ENCODE data around the gene FAM120A. TPM values are rescaled to one million over a fixed set of nuclear protein-coding genes. Genes with fewer than 3 reads are reported as not detected.
A peak's percentile ranks its signal among the peaks of the same experiment; 100 is the strongest.

FAM120A gene
- total RNA-seq, 2 experiments from 2014 or later = 116 to 117 TPM

DNA sequence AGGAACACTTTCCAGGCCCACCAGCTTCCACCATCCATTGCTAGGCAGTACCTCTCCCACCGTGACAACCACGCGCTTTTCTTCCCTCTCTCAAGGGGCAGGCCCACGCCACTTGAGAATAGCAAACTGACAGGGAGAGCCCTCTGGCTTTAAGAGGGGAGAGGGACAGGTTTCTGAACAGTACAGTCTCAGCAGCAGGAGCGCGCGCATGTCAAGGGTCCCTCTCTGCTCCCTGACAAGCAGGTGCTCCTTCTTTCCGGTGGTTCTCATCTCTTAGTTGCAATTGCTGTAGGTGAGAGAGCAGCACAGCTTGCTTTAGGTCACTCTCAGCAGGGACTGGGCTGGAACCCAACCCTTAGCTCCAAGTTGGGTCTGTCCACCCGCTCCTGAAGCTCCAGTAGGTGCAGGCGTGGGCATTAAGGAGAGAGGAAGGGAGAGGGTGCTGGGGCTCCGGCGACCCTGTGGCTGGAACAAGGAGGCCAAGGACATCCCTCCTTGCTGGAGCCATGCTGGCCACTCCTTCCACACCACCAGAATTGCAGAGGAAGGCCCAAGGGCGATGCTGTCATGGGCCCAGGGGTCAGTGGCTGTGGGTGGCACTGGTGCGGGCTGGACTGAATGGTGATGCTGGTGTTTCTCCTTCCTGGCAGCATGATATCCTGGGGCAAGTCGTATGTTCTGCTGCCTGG is 115.9 kb downstream of the FAM120A start:
- no peak for ATAC-seq (ENCODE audit: low read depth)
- Mint-ChIP-seq H3K9me3 (peaks cover 10% of the 10 kb centered on the region), H3K27ac (peak overlapping the region; percentile 92), H3K4me3 (peak overlapping the region; percentile 89), H3K27me3 (no peaks in the 10 kb centered on the region), H3K4me1 (peaks cover 9% of the 10 kb centered on the region), H3K36me3 (peaks cover 11% of the 10 kb centered on the region)
- POLR2A ChIA-PET = interaction anchor here (0.5 to 2.3 kb wide), 11 partner anchors 8 to 612 kb away, joined by 3 to 31 read pairs (median 5); partner anchors contain the start of genes FAM120AOS and PHF2
- no peak for DNase-seq

DNA sequence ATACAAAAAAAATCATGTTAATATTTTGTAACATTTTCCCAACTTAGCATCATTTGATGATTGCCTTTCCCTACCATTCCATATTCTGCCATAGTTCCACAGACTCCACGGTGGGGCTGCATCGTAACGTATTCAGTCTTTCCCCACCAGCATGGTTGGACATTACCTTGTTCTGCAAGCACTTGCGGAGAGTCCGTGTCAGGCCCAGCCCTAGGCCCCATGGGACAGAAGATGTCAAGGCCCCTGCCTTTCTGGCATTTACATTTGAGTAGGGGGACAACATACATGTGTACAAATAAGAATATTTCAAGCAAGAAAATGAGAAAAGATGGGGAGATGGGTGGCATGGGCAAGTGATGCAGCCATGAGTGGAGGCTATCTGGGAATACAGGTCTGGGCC is 116.7 kb downstream of the FAM120A start:
- POLR2A ChIA-PET = no interaction called here
- H3K4me1 Mint-ChIP-seq = peaks cover 9% of the 10 kb centered on the region
- no peak overlapping the region for H3K27ac Mint-ChIP-seq
- no peak for ATAC-seq (ENCODE audit: low read depth)
- no peak for DNase-seq
- H3K36me3 Mint-ChIP-seq = peaks cover 11% of the 10 kb centered on the region
- peaks cover 10% of the 10 kb centered on the region for H3K9me3 Mint-ChIP-seq
- no peaks in the 10 kb centered on the region for H3K27me3 Mint-ChIP-seq
- no peak overlapping the region for H3K4me3 Mint-ChIP-seq

DNA sequence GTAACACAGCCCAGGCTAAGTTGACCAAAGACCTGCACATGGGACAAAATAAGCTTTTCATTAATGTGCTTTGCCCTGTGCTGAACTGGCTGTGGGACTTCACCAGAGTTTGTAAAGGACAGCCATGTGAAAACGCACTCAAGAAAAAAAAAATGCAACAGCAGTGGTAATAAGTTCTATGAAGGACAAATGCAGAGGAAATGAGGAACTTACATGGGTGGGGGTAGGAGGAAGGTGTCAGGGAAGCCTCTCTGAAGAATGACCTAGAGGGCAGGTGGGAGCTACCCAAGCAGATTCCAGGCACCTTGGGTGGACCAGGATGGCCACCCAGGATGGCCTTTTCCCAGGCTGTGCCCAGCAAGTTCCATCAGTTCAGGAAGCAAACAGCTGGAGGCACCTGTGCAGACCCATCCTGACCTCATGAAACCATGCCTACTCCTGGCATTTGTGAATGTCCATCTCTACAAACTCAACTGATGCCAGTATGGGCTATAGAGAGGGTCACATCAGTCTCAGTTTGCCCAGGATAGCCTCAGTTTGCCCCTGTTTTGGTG is 118.2 kb downstream of the FAM120A start:
- Mint-ChIP-seq H3K27ac (no peak overlapping the region), H3K27me3 (no peaks in the 10 kb centered on the region), H3K4me1 (peaks cover 11% of the 10 kb centered on the region), H3K4me3 (no peak overlapping the region), H3K9me3 (peaks cover 10% of the 10 kb centered on the region), H3K36me3 (peaks cover 9% of the 10 kb centered on the region)
- ATAC-seq (ENCODE audit: low read depth) (no peak), DNase-seq (no peak)
- POLR2A ChIA-PET = no interaction called here

DNA sequence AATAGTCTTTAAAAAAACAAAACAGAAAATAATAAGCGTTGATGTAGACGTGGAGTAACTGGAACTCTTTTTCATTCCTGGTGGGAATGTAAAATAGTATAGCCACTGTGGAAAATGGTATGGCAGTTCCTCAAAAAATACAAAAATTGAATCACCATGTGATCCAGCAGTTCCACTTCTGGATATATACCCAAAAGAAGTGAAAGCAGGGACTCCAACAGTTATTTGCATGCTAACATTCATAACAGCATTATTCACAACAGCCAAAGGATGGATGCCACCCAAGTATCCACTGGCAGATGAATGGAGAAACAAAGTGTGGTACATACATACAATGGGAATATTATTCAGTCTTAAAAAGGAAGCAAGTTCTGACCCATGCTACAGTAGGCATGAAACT is 120.7 kb downstream of the FAM120A start:
- H3K4me3 Mint-ChIP-seq = no peak overlapping the region
- no peaks in the 10 kb centered on the region for H3K27me3 Mint-ChIP-seq
- ATAC-seq (ENCODE audit: low read depth) = no peak
- no peak overlapping the region for H3K27ac Mint-ChIP-seq
- peaks cover 9% of the 10 kb centered on the region for H3K36me3 Mint-ChIP-seq
- peaks cover 8% of the 10 kb centered on the region for H3K4me1 Mint-ChIP-seq
- no peak for DNase-seq
- POLR2A ChIA-PET = no interaction called here
- peaks cover 10% of the 10 kb centered on the region for H3K9me3 Mint-ChIP-seq

DNA sequence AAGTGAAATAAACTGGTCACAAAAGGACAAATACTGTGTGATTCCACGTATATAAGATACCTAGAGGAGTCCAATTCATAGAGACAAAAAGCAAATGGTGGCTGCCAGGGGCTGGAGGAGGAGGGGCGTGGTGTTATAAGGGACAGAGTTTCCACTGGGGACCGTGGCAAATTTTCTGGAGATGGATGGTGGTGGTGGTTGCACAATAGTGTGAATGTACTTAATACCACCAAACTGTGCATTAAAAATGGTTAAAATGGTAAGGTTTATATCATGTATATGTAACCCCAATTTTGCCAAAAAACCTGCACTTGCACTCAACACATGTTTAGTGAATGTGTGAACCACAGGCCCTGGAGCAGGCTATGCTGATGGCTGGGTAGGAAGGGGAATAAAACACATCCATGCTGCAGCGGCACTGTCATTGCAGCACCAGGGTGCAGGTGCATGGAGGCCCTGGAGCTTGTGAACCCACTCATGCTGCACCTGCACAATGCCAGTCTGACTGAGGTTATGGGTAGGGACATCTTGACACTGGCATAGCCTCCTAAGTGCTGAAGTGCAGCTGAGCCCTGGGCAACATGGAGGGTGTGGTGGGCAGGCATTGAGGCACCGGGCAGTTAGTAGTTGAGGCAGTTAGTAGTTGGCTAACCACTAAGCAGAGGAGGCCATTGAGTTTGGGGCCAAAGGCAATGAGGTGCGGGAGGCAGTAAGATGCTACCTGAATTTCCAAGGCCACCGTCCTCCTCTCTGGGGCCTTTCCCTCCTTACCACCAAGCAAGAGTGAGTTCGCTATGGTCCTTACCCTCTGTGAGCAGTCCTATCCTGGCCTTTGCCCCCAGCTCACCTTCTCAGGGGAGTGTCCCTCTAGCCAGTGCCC is 121.4 kb downstream of the FAM120A start:
- H3K27ac Mint-ChIP-seq = no peak overlapping the region
- H3K27me3 Mint-ChIP-seq = no peaks in the 10 kb centered on the region
- H3K36me3 Mint-ChIP-seq = peaks cover 12% of the 10 kb centered on the region
- H3K4me1 Mint-ChIP-seq = peaks cover 9% of the 10 kb centered on the region
- no peak overlapping the region for H3K4me3 Mint-ChIP-seq
- peaks cover 10% of the 10 kb centered on the region for H3K9me3 Mint-ChIP-seq
- ATAC-seq (ENCODE audit: low read depth) (no peak), DNase-seq (peak; percentile 24)
- POLR2A ChIA-PET = interaction anchor here (0.7 kb wide), 1 partner anchor 592 kb away, joined by 7 read pairs; no protein-coding TSS in a partner anchor

DNA sequence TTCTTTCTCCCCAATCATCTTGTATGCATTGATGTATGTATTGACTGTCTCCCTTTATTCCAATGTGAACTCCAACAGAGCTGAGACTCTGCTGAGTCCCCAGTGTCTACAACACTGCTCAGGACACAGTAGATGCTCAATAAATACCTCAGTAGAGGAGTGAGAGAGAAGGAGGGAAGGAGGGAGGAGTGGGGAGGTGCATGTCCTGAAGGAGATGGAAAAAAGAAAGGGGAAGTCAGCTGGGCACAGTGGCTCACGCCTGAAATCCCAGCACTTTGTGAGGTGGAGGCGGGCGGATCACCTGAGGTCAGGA is 122.0 kb downstream of the FAM120A start:
- peaks cover 11% of the 10 kb centered on the region for H3K4me1 Mint-ChIP-seq
- no peaks in the 10 kb centered on the region for H3K27me3 Mint-ChIP-seq
- H3K9me3 Mint-ChIP-seq = peaks cover 10% of the 10 kb centered on the region
- POLR2A ChIA-PET = interaction anchor here (0.7 kb wide), 1 partner anchor 591 kb away, joined by 7 read pairs; no protein-coding TSS in a partner anchor
- peaks cover 12% of the 10 kb centered on the region for H3K36me3 Mint-ChIP-seq
- DNase-seq = peak; percentile 5
- H3K27ac Mint-ChIP-seq = no peak overlapping the region
- H3K4me3 Mint-ChIP-seq = no peak overlapping the region
- ATAC-seq (ENCODE audit: low read depth) = no peak

DNA sequence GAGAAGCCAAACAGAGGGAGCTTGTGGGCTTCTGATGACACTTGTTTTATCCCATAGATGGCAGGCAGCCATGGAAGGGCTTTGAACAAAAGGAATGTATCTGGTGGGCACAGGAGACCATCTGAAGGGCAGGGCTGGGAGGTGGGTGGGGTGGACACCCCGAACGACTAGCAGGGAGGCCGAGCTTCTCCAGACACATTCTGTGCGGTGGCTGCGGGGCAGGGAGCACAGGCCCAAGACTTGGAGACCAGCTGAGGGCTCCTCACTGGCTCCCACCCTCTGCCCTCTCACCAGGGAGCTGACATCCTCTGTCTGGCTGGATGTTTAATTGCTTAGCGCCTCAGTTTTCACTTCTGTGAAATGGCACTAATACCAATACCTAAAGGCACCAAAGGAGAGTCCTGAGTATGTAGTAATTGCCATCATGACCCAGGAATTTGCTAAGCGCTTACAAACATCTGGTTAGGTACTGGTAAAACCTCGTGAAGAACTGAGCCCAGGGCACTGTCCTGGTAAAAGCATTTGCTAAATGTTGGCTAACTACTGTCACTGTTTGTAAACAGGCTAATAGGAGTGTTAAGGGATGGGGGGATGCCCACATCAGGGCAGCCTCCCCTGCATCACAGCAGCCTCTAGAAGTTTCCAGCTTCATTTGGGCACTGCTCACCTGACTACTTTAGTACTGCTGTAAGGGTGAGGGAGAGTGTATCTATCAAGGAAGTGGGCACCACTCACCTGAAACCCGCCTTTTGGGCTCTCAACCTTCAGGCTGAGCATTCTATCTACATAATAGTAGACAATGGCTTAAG is 122.8 kb downstream of the FAM120A start:
- H3K4me3 Mint-ChIP-seq = no peak overlapping the region
- H3K9me3 Mint-ChIP-seq = peaks cover 10% of the 10 kb centered on the region
- no peak overlapping the region for H3K27ac Mint-ChIP-seq
- H3K4me1 Mint-ChIP-seq = peaks cover 11% of the 10 kb centered on the region
- H3K27me3 Mint-ChIP-seq = no peaks in the 10 kb centered on the region
- DNase-seq (peak; percentile 16), ATAC-seq (ENCODE audit: low read depth) (no peak)
- H3K36me3 Mint-ChIP-seq = peaks cover 12% of the 10 kb centered on the region
- POLR2A ChIA-PET = interaction anchor here (0.6 to 2.1 kb wide), 4 partner anchors 8 to 1567 kb away, joined by 3 to 31 read pairs (median 6); no protein-coding TSS in a partner anchor

DNA sequence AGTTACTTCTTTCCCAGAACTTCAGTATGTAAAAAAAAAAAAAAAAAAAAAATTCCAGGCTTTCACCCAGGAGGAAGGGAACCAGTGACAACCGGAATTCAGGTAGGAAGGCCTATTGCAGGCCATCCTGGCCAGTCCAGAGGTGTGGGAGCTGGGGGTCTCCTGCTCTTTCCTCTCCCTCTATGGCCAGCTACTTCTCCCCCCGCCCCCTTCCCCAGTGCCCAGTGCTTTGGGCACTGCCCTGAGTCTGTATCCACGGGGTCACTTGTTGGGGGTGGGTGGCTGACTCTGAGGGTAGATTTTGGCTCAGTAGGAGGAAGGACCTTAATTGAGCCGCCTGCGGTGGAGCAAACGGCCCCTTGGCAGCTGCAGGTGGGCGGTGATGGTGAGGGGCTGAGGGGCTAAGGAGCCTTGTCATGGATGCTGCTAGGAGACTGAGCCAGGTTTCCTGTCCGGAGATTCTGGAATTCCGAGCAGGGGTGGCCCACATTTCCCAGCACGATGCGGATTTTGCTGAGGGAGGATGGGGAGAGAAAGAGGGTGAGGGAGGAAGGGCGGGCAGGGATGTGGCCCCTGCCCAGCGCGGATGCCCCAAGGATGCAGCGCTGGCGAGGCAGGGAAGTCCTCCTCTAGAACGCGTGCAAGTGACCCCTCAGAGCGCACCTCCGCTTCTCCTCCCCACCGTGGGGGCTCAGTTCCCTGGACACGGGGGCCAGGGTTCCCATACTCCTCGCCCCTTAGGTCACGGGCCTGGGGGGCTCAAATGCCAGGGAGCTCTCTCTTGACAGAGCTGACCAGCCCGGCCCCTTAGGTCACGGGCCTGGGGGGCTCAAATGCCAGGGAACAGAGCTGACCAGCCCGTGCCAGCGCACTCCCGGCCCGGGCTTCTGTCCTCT is 123.7 kb downstream of the FAM120A start:
- Mint-ChIP-seq H3K27me3 (no peaks in the 10 kb centered on the region), H3K9me3 (peaks cover 10% of the 10 kb centered on the region), H3K4me1 (peaks cover 14% of the 10 kb centered on the region), H3K36me3 (peaks cover 10% of the 10 kb centered on the region), H3K27ac (peak overlapping the region; percentile 90), H3K4me3 (peak overlapping the region; percentile 90)
- no peak for ATAC-seq (ENCODE audit: low read depth)
- POLR2A ChIA-PET = interaction anchor here (0.9 to 2.1 kb wide), 5 partner anchors 8 to 621 kb away, joined by 3 to 31 read pairs (median 3); partner anchors contain the start of genes FAM120A and FAM120AOS
- DNase-seq = peak; percentile 26

DNA sequence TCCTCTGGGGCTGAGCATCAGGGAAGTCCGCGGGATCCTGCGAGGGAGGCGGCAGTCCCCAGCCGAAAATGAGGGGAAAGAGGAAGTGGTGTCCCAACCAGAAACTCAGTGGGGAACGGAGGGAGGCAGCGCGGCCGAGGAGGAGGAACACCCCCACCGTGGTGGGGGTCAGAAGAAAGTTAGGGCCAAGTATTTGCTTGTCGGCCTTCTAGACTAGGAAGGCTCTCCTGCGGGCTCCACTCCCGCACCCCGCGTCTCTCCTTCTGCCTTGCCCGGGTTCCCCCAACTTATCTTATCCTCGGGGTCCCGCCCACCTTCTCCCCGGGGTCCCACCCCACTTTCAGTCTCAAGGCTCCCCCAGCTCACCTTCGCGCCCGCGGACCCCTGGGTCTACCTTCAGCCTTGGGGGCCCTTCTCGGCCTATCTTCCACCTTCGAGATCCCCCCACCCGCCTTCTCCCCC is 124.3 kb downstream of the FAM120A start:
- Mint-ChIP-seq H3K4me1 (peaks cover 16% of the 10 kb centered on the region), H3K27ac (peak overlapping the region; percentile 90), H3K4me3 (peak overlapping the region; percentile 90), H3K9me3 (peaks cover 5% of the 10 kb centered on the region), H3K36me3 (peaks cover 5% of the 10 kb centered on the region), H3K27me3 (no peaks in the 10 kb centered on the region)
- ATAC-seq (ENCODE audit: low read depth) = peak; percentile 50
- DNase-seq = no peak
- POLR2A ChIA-PET = interaction anchor here (0.9 to 2.1 kb wide), 5 partner anchors 9 to 621 kb away, joined by 3 to 31 read pairs (median 3); partner anchors contain the start of genes FAM120A and FAM120AOS

DNA sequence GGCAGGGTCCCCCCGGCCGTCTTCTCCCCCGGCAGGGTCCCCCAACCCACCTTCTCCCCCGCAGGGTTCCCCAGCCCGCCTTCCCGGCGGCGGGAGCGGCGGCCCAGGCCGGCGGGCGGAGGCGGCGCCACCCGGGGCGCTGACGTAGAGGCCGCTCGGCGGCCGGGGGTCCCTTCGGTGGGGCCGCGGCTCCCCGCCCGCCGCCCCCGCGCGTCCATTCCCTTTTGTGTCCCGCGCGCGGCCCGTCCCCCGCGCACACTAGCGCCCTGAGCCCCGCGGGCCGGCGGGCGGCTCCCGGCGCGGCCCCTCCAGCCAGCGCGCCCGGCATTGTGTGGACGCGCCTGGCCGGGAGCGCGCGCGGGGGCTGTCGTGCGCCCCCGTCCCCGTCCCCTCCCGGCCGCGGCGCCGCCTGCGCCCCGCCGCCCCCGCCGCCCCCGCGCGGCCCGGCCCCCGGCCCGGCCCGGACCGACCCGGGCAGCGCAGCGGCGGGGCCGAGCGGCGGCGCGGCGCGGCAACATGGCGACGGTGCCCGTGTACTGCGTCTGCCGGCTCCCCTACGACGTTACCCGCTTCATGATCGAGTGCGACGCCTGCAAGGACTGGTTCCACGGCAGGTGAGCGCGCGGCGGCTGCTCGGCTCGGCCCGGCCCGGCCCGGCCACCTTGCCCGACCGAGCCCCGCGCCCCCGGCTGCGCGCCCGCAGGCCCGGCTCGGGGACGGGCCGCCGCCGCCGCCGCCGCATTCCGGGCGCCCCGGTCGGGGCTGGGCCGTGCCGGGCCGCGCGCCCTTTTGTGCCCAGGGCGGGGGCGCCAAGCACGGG is 125.0 kb downstream of the FAM120A start, which contains the start of gene PHF2:
Gene PHF2 (plus strand): TSS at position 327 of the 820 bp plus-strand sequence. CDS start 190 bp downstream, at position 517.
- Mint-ChIP-seq H3K4me3 (peak within 1 kb of the TSS; percentile 90), H3K9me3 (no peaks in the 10 kb centered on the region), H3K27me3 (no peaks in the 10 kb centered on the region), H3K4me1 (peaks cover 16% of the 10 kb centered on the region), H3K27ac (peak within 1 kb of the TSS; percentile 90), H3K36me3 (peaks cover 5% of the 10 kb centered on the region)
- ATAC-seq (ENCODE audit: low read depth) (peak; percentile 55), DNase-seq (peak; percentile 72)
- POLR2A ChIA-PET = interaction anchor here (0.9 to 2.1 kb wide), 6 partner anchors 10 to 622 kb away, joined by 3 to 31 read pairs (median 4); partner anchors contain the start of genes FAM120A and FAM120AOS
